ENCODE data around the gene AP4M1. TPM values are rescaled to one million over a fixed set of nuclear protein-coding genes. Genes with fewer than 3 reads are reported as not detected.
"Not testable (repeated sequence)": the region's sequence is repeated elsewhere in the genome, so short reads cannot be mapped to it uniquely, and the experiment has no call there.

Gene AP4M1
- total RNA-seq, 2 donors from 2014 or later: 26.3 to 31.5 TPM

- H3K9me3 ChIP-seq (ENCODE audit: control insufficient read depth, low read length): no peaks in the 10 kb centered on the region
- no peak overlapping the region for H3K4me3 ChIP-seq (ENCODE audit: low read length)
- 78 to 93% methylated on average over 3 to 13 of the region's 13 CpGs for WGBS, 2 experiments (ENCODE audit: insufficient coverage in 1 of 2, insufficient read length in 1 of 2)
- H3K27me3 Mint-ChIP-seq (ENCODE audit: insufficient read depth): peaks cover 17% of the 10 kb centered on the region
- no peaks in the 10 kb centered on the region for H3K36me3 ChIP-seq (ENCODE audit: control insufficient read depth, insufficient read depth, low read length)
- no peak overlapping the region for H3K4me3 Mint-ChIP-seq
- DNase-seq: no peak
- H3K9ac ChIP-seq (ENCODE audit: extremely low read depth, low read length, poor library complexity, severe bottlenecking): no peak overlapping the region
- no peaks in the 10 kb centered on the region for H3K9me3 Mint-ChIP-seq
- no peak overlapping the region for H3K27ac ChIP-seq (ENCODE audit: low read depth, low read length)
- H3K4me1 ChIP-seq (ENCODE audit: control insufficient read depth, insufficient read depth, low read length): no peaks in the 10 kb centered on the region
- no peak for TF ChIP-seq CTCF (conservative IDR thresholded peaks at IDR 0.05)
- H3K27me3 ChIP-seq (ENCODE audit: control insufficient read depth, insufficient read depth, low read length, poor library complexity, severe bottlenecking): no peaks in the 10 kb centered on the region
- no peaks in the 10 kb centered on the region for H3K36me3 Mint-ChIP-seq (ENCODE audit: low read depth)
- H3K4me1 Mint-ChIP-seq: peaks cover 3% of the 10 kb centered on the region
- no peak overlapping the region for H3K27ac Mint-ChIP-seq
Measured at GRCh38 chr7:100137851-100138760, 36.7 kb downstream of the AP4M1 start.

GRCh38 chr7:100141555-100141949 lies 40.1 kb downstream of the AP4M1 start:
- no peak for TF ChIP-seq CTCF (conservative IDR thresholded peaks at IDR 0.05)
- 92 to 100% methylated on average over 2 to 3 of the region's 3 CpGs for WGBS, 2 experiments (ENCODE audit: insufficient coverage in 1 of 2, insufficient read length in 1 of 2)
- no peak overlapping the region for H3K9ac ChIP-seq (ENCODE audit: extremely low read depth, low read length, poor library complexity, severe bottlenecking)
- no peak overlapping the region for H3K27ac ChIP-seq (ENCODE audit: low read depth, low read length)
- no peaks in the 10 kb centered on the region for H3K27me3 ChIP-seq (ENCODE audit: control insufficient read depth, insufficient read depth, low read length, poor library complexity, severe bottlenecking)
- Mint-ChIP-seq H3K4me1 (peaks cover 3% of the 10 kb centered on the region), H3K27me3 (ENCODE audit: insufficient read depth) (peaks cover 7% of the 10 kb centered on the region), H3K4me3 (no peak overlapping the region), H3K36me3 (ENCODE audit: low read depth) (peaks cover 3% of the 10 kb centered on the region), H3K9me3 (peaks cover 16% of the 10 kb centered on the region), H3K27ac (no peak overlapping the region)
- no peaks in the 10 kb centered on the region for H3K4me1 ChIP-seq (ENCODE audit: control insufficient read depth, insufficient read depth, low read length)
- no peak for DNase-seq
- H3K4me3 ChIP-seq (ENCODE audit: low read length): no peak overlapping the region
- H3K9me3 ChIP-seq (ENCODE audit: control insufficient read depth, low read length): no peaks in the 10 kb centered on the region
- no peaks in the 10 kb centered on the region for H3K36me3 ChIP-seq (ENCODE audit: control insufficient read depth, insufficient read depth, low read length)

GRCh38 chr7:100142461-100142860 lies 41.0 kb downstream of the AP4M1 start:
- H3K4me1 Mint-ChIP-seq: peaks cover 3% of the 10 kb centered on the region
- H3K36me3 ChIP-seq (ENCODE audit: control insufficient read depth, insufficient read depth, low read length): no peaks in the 10 kb centered on the region
- peaks cover 16% of the 10 kb centered on the region for H3K9me3 Mint-ChIP-seq
- no peaks in the 10 kb centered on the region for H3K9me3 ChIP-seq (ENCODE audit: control insufficient read depth, low read length)
- no peak overlapping the region for H3K9ac ChIP-seq (ENCODE audit: extremely low read depth, low read length, poor library complexity, severe bottlenecking)
- no peak overlapping the region for H3K4me3 ChIP-seq (ENCODE audit: low read length)
- no peaks in the 10 kb centered on the region for H3K4me1 ChIP-seq (ENCODE audit: control insufficient read depth, insufficient read depth, low read length)
- H3K27ac ChIP-seq (ENCODE audit: low read depth, low read length): no peak overlapping the region
- H3K27me3 ChIP-seq (ENCODE audit: control insufficient read depth, insufficient read depth, low read length, poor library complexity, severe bottlenecking): no peaks in the 10 kb centered on the region
- no peak overlapping the region for H3K4me3 Mint-ChIP-seq
- H3K36me3 Mint-ChIP-seq (ENCODE audit: low read depth): peaks cover 3% of the 10 kb centered on the region
- peaks cover 7% of the 10 kb centered on the region for H3K27me3 Mint-ChIP-seq (ENCODE audit: insufficient read depth)
- no peak overlapping the region for H3K27ac Mint-ChIP-seq
- no peak for DNase-seq
- no peak for TF ChIP-seq CTCF (conservative IDR thresholded peaks at IDR 0.05)
- WGBS, 2 experiments (ENCODE audit: insufficient coverage in 1 of 2, insufficient read length in 1 of 2): 81 to 92% methylated on average over 3 of the region's 3 CpGs

GRCh38 chr7:100146350-100146749 lies 44.9 kb downstream of the AP4M1 start:
- WGBS, 2 experiments (ENCODE audit: insufficient coverage in 1 of 2, insufficient read length in 1 of 2): 67 to 93% methylated on average over 1 to 4 of the region's 4 CpGs
- not testable (repeated sequence) for H3K27me3 ChIP-seq (ENCODE audit: control insufficient read depth, insufficient read depth, low read length, poor library complexity, severe bottlenecking); H3K36me3 Mint-ChIP-seq (ENCODE audit: low read depth); H3K27ac ChIP-seq (ENCODE audit: low read depth, low read length); H3K9me3 ChIP-seq (ENCODE audit: control insufficient read depth, low read length); H3K4me3 Mint-ChIP-seq; H3K4me3 ChIP-seq (ENCODE audit: low read length); DNase-seq; H3K27ac Mint-ChIP-seq; H3K4me1 ChIP-seq (ENCODE audit: control insufficient read depth, insufficient read depth, low read length); H3K36me3 ChIP-seq (ENCODE audit: control insufficient read depth, insufficient read depth, low read length); H3K9ac ChIP-seq (ENCODE audit: extremely low read depth, low read length, poor library complexity, severe bottlenecking); H3K27me3 Mint-ChIP-seq (ENCODE audit: insufficient read depth)
- peaks cover 16% of the 10 kb centered on the region for H3K9me3 Mint-ChIP-seq
- peaks cover 13% of the 10 kb centered on the region for H3K4me1 Mint-ChIP-seq
